Right forelimb (tissue), 1 donor: Measurements from ENCODE around the gene QRFP.
"Not testable (repeated sequence)": the region's sequence is repeated elsewhere in the genome, so short reads cannot be mapped to it uniquely, and the experiment has no call there.

Experiments
- DNase-seq: peaks from one replicate; pipeline ENCODE4 v3.0.0-alpha.2; 2018

Gene QRFP

GRCh38 chr9:130919559-130920145 is 23.0 kb upstream of the QRFP start:
- DNase-seq: no peak

GRCh38 chr9:130918826-130919558 is 22.4 kb upstream of the QRFP start:
- no peak for DNase-seq

- no peak for DNase-seq
These were observed 21.7 kb upstream of the QRFP start for GRCh38 chr9:130918101-130918825.

- DNase-seq: no peak
These were observed 20.8 kb upstream of the QRFP start for GRCh38 chr9:130917168-130917960.

- no peak for DNase-seq
These were observed 18.5 kb upstream of the QRFP start for GRCh38 chr9:130915096-130915447.

GRCh38 chr9:130914417-130915095 is 17.9 kb upstream of the QRFP start:
- no peak for DNase-seq

- DNase-seq: no peak
These were observed 17.2 kb upstream of the QRFP start for GRCh38 chr9:130913599-130914416.

GRCh38 chr9:130912932-130913598 is 16.5 kb upstream of the QRFP start:
- no peak for DNase-seq

- DNase-seq: no peak
These were observed 14.8 kb upstream of the QRFP start for GRCh38 chr9:130911254-130912049.

- not testable (repeated sequence) for DNase-seq
These were observed 14.1 kb upstream of the QRFP start for GRCh38 chr9:130910670-130911069.

- not testable (repeated sequence) for DNase-seq
These were observed 13.4 kb upstream of the QRFP start for GRCh38 chr9:130910041-130910440.

- no peak for DNase-seq
These were observed 12.3 kb upstream of the QRFP start for GRCh38 chr9:130908878-130909355.

- no peak for DNase-seq
These were observed 11.7 kb upstream of the QRFP start for GRCh38 chr9:130908146-130908877.

GRCh38 chr9:130906735-130907416 is 10.3 kb upstream of the QRFP start:
- no peak for DNase-seq

GRCh38 chr9:130905902-130906734 is 9.5 kb upstream of the QRFP start:
- DNase-seq: no peak

GRCh38 chr9:130905125-130905901 is 8.7 kb upstream of the QRFP start:
- DNase-seq: no peak
